Measurements from ENCODE around the gene ZNF410. TPM values are rescaled to one million over a fixed set of nuclear protein-coding genes. Genes with fewer than 3 reads are reported as not detected.

The ZNF410 gene
- total RNA-seq, 1 donor from 2014 or later = 50.8 TPM

DNA sequence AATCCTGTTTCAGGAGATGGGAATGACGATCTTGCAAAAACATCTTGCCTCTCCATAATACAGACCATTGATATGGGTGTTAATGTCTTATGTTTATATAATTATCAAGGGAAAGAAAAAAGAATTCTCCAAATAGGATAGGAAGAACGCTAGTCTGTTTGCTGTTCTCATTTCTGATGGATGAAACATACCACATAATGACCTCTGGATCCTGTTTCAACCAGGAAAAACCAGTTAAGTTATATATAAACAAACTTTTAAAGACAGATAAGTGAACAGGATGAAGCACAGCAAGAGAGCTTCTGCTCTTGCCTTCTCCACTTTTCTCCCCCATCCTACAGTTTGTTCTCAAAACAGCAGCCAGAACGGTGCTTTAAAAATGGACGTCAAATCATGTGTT, 91.2 kb downstream of the ZNF410 start:
- TF ChIP-seq, protein P1, sequence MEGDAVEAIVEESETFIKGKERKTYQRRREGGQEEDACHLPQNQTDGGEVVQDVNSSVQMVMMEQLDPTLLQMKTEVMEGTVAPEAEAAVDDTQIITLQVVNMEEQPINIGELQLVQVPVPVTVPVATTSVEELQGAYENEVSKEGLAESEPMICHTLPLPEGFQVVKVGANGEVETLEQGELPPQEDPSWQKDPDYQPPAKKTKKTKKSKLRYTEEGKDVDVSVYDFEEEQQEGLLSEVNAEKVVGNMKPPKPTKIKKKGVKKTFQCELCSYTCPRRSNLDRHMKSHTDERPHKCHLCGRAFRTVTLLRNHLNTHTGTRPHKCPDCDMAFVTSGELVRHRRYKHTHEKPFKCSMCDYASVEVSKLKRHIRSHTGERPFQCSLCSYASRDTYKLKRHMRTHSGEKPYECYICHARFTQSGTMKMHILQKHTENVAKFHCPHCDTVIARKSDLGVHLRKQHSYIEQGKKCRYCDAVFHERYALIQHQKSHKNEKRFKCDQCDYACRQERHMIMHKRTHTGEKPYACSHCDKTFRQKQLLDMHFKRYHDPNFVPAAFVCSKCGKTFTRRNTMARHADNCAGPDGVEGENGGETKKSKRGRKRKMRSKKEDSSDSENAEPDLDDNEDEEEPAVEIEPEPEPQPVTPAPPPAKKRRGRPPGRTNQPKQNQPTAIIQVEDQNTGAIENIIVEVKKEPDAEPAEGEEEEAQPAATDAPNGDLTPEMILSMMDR (conservative IDR thresholded peaks at IDR 0.05) = no peak
- Mint-ChIP-seq H3K27ac (no peak overlapping the region), H3K27me3 (no peaks in the 10 kb centered on the region), H3K4me3 (no peak overlapping the region), H3K4me1 (ENCODE audit: unreplicated experiment) (peaks cover 6% of the 10 kb centered on the region), H3K9me3 (no peaks in the 10 kb centered on the region), H3K36me3 (peaks cover 5% of the 10 kb centered on the region)
- DNase-seq (ENCODE audit: extremely low spot score, unreplicated experiment) = no peak

Other genes starting within 250 kb of the ZNF410 start
- gene DNAL1, start 241.9 kb upstream of the ZNF410 start, total RNA-seq (ENCODE audit: low replicate concordance) = 7.1 and 20.3 TPM in 2 replicates
- 35.5 and 64.8 TPM in 2 replicates for gene PNMA1, start 172.5 kb upstream of the ZNF410 start, total RNA-seq (ENCODE audit: low replicate concordance)
- 9.5 and 9.6 TPM in 2 replicates for gene PTGR2, start 35.0 kb upstream of the ZNF410 start, total RNA-seq (ENCODE audit: low replicate concordance)
- gene FAM161B, start 63.2 kb downstream of the ZNF410 start, total RNA-seq (ENCODE audit: low replicate concordance) = 3.0 and 5.3 TPM in 2 replicates
- gene COQ6, start 63.4 kb downstream of the ZNF410 start, total RNA-seq (ENCODE audit: low replicate concordance) = 16.5 and 21.2 TPM in 2 replicates
- 22.2 and 25.8 TPM in 2 replicates for gene ENTPD5, start 132.4 kb downstream of the ZNF410 start, total RNA-seq (ENCODE audit: low replicate concordance)
- 6.6 and 9.0 TPM in 2 replicates for gene BBOF1, start 132.5 kb downstream of the ZNF410 start, total RNA-seq (ENCODE audit: low replicate concordance)
- gene ALDH6A1, start 197.6 kb downstream of the ZNF410 start, total RNA-seq (ENCODE audit: low replicate concordance) = 28.2 and 67.2 TPM in 2 replicates
- gene LIN52, start 198.1 kb downstream of the ZNF410 start, total RNA-seq (ENCODE audit: low replicate concordance) = 6.9 and 15.1 TPM in 2 replicates